HCT116 (cell line): ENCODE data around the gene SPOCD1. TPM values are rescaled to one million over a fixed set of nuclear protein-coding genes. Genes with fewer than 3 reads are reported as not detected.

Source experiments
- ATAC-seq: fragments of 200-7000 bp; cut with Tn5 transposase; 2 replicates; pipeline ENCODE4 v1.9.1; 2020; ENCODE audit warnings: mild to moderate bottlenecking, moderate library complexity
- BruUV-seq: library from RNA; stranded (reverse); fragments of 400-500 nt; replicated peaks from 2 replicates; lab custom pipeline; 2021; lab: Mats Ljungman, UMichigan
- CTCF ChIA-PET: fragments of 300-600 bp; sonication (Branson Sonifier 250); formaldehyde crosslinking; loops from one replicate; lab custom pipeline; 2021; ENCODE audit warnings: antibody characterized with exemption; lab: Charles Lee
- POLR2A ChIA-PET: fragments of 300-600, 350-600 bp; sonication (Branson Sonifier 250); formaldehyde crosslinking; loops from one replicate; lab custom pipeline; 2021; ENCODE audit warnings: antibody characterized with exemption; lab: Charles Lee
- RAD21 ChIA-PET, 2 experiments: fragments of 300-600 bp; sonication (Branson Sonifier 250); formaldehyde crosslinking; loops; one replicate each; lab custom pipeline; 2023; ENCODE audit warnings: low total read pairs in 2 of 2; ENCODE audit not compliant: uncharacterized antibody in 2 of 2, unreplicated experiment in 2 of 2, low non-redundant PET in 1 of 2; lab: Charles Lee
- DNase-seq: peaks from one replicate; pipeline ENCODE4 v3.0.0-alpha.2; 2010; ENCODE audit warnings: low read depth, low spot score
- H2AFZ ChIP-seq: fragments of 200-600 bp; shearing (Covaris generic), sonication (generic); 2 replicates; pipeline ENCODE4 v1.6.1; 2017; ENCODE audit warnings: low read depth, mixed run types, mixed read lengths, antibody characterized with exemption, low read length; ENCODE audit not compliant: poor library complexity, severe bottlenecking
- H3K27ac ChIP-seq: 2 replicates; pipeline ENCODE4 v1.5.1; 2012; ENCODE audit warnings: low read depth, low read length
- H3K27me3 ChIP-seq: fragments of 200-600 bp; sonication (generic); 2 replicates; pipeline ENCODE4 v1.6.1; 2016; ENCODE audit warnings: mixed run types, low read length, mixed read lengths; ENCODE audit not compliant: insufficient read depth
- H3K36me3 ChIP-seq, 2 experiments: fragments of 200-500 bp in 1 of 2; fragments of 200-600 bp in 1 of 2; sonication (Bioruptor generic) in 1 of 2; sonication (generic) in 1 of 2; 2 replicates each; pipeline versions ENCODE4 v1.5.1 to v1.6.1; 2014 to 2016; ENCODE audit warnings: low read length in 2 of 2, inconsistent platforms in 1 of 2, mixed read lengths in 1 of 2, mixed run types in 1 of 2; ENCODE audit not compliant: insufficient read depth in 2 of 2, control insufficient read depth in 1 of 2
- H3K4me1 ChIP-seq, 2 experiments: fragments of 200-600 bp in 1 of 2; sonication (generic) in 1 of 2; 2 replicates each; pipeline versions ENCODE4 v1.5.1 to v1.6.1; 2012 to 2017; ENCODE audit warnings: low read length in 2 of 2, inconsistent platforms in 1 of 2, mild to moderate bottlenecking in 1 of 2, mixed read lengths in 1 of 2, mixed run types in 1 of 2, moderate library complexity in 1 of 2; ENCODE audit not compliant: insufficient read depth in 2 of 2, control insufficient read depth in 1 of 2
- H3K4me2 ChIP-seq: fragments of 200-600 bp; sonication (generic); 2 replicates; pipeline ENCODE4 v1.6.1; 2017; ENCODE audit warnings: mixed run types, low read length, mixed read lengths
- H3K4me3 ChIP-seq, 2 experiments: fragments of 200-600 bp in 1 of 2; sonication (generic) in 1 of 2; replicated peaks in 1 of 2; 2 replicates each; pipeline ENCODE4 v1.5.1; 2011 to 2016; ENCODE audit warnings: low read length in 2 of 2, control low read depth in 1 of 2, low read depth in 1 of 2, mild to moderate bottlenecking in 1 of 2, mixed read lengths in 1 of 2, mixed run types in 1 of 2
- H3K79me2 ChIP-seq: fragments of 200-600 bp; sonication (generic); 2 replicates; pipeline ENCODE4 v1.6.1; 2017; ENCODE audit warnings: mild to moderate bottlenecking, mixed run types, low read length, moderate library complexity, mixed read lengths; ENCODE audit not compliant: insufficient read depth
- H3K9ac ChIP-seq: fragments of 200-600 bp; sonication (generic); 2 replicates; pipeline ENCODE4 v1.6.1; 2016; ENCODE audit warnings: low read length, mixed read lengths
- H3K9me2 ChIP-seq: fragments of 200-600 bp; sonication (generic), shearing (Covaris generic); 2 replicates; pipeline ENCODE4 v1.6.1; 2017; ENCODE audit warnings: mixed run types, mild to moderate bottlenecking, moderate library complexity; ENCODE audit not compliant: insufficient read depth
- H3K9me3 ChIP-seq, 2 experiments: fragments of 200-500 bp in 1 of 2; fragments of 200-600 bp in 1 of 2; sonication (Bioruptor generic) in 1 of 2; sonication (generic) in 1 of 2; 2 replicates each; pipeline ENCODE4 v1.6.1; 2014 to 2017; ENCODE audit warnings: low read length in 2 of 2, mixed read lengths in 2 of 2, inconsistent platforms in 1 of 2, low read depth in 1 of 2, mild to moderate bottlenecking in 1 of 2, mixed run types in 1 of 2, moderate library complexity in 1 of 2; ENCODE audit not compliant: control insufficient read depth in 1 of 2, insufficient read depth in 1 of 2
- H4K20me1 ChIP-seq: fragments of 200-600 bp; sonication (generic), shearing (Covaris generic); 2 replicates; pipeline ENCODE4 v1.6.1; 2017; ENCODE audit warnings: mixed run types, mild to moderate bottlenecking, moderate library complexity; ENCODE audit not compliant: insufficient read depth
- CBX3 ChIP-seq: IDR thresholded peaks from 2 replicates; pipeline ENCODE4 v1.6.1; 2012; ENCODE audit warnings: low read depth
- CEBPB ChIP-seq: IDR thresholded peaks from 2 replicates; pipeline ENCODE4 v1.6.1; 2012; ENCODE audit warnings: low read depth
- ELF1 ChIP-seq: IDR thresholded peaks from 2 replicates; pipeline ENCODE4 v1.6.1; 2012; ENCODE audit warnings: low read depth, borderline replicate concordance
- EZH2phosphoT487 ChIP-seq: fragments of 200-600 bp; IDR thresholded peaks from 2 replicates; pipeline ENCODE4 v1.6.1; 2018; ENCODE audit warnings: antibody characterized with exemption, borderline replicate concordance
- FOSL1 ChIP-seq: IDR thresholded peaks from 2 replicates; pipeline ENCODE4 v1.6.1; 2012; ENCODE audit warnings: low read depth
- POLR2AphosphoS5 ChIP-seq: IDR thresholded peaks from 2 replicates; pipeline ENCODE4 v1.6.1; 2011; ENCODE audit warnings: mild to moderate bottlenecking, low read depth, low read length, moderate library complexity
- RAD21 ChIP-seq: IDR thresholded peaks from 2 replicates; pipeline ENCODE4 v1.6.1; 2012; ENCODE audit warnings: low read depth, mild to moderate bottlenecking
- SIN3A ChIP-seq: IDR thresholded peaks from 2 replicates; pipeline ENCODE4 v1.6.1; 2012; ENCODE audit warnings: low read depth
- SP1 ChIP-seq: IDR thresholded peaks from 2 replicates; pipeline ENCODE4 v1.6.1; 2012; ENCODE audit warnings: low read depth
- TCF7L2 ChIP-seq: IDR thresholded peaks from 2 replicates; pipeline ENCODE4 v1.7.0; 2011; ENCODE audit warnings: borderline replicate concordance, inconsistent platforms; ENCODE audit not compliant: insufficient read depth, insufficient read length; ENCODE audit errors: extremely low read depth
- YY1 ChIP-seq: IDR thresholded peaks from 2 replicates; pipeline ENCODE4 v1.6.1; 2011; ENCODE audit warnings: low read length, low read depth, moderate library complexity, mild to moderate bottlenecking; ENCODE audit not compliant: insufficient replicate concordance; ENCODE audit errors: extremely low read depth
- ZFX ChIP-seq: fragments of 450-650 bp; IDR thresholded peaks from 2 replicates; pipeline ENCODE4 v1.6.1; 2017
- intact Hi-C: fragments of 100-400 bp; cut with micrococcal nuclease; formaldehyde crosslinking; loops from 2 replicates; pipeline ENCODE4 v1.10.0; 2022
- total RNA-seq: library from RNA; stranded (reverse); gene quantifications from one replicate; pipeline ENCODE4 v1.2.1, GENCODE V29; 2021; ENCODE audit not compliant: unreplicated experiment
- TF ChIP-seq, protein P1 (sequence below): IDR thresholded peaks from 2 replicates; pipeline ENCODE4 v1.6.1; 2012; ENCODE audit warnings: low read depth
- TF ChIP-seq, protein P2 (sequence below): IDR thresholded peaks from 2 replicates; pipeline ENCODE4 v1.6.1; 2012
- TF ChIP-seq, protein P3 (sequence below): IDR thresholded peaks from 2 replicates; pipeline ENCODE4 v1.6.1; 2012
- TF ChIP-seq, protein P4 (sequence below): IDR thresholded peaks from 2 replicates; pipeline ENCODE4 v1.6.1; 2011; ENCODE audit warnings: mild to moderate bottlenecking, low read length, moderate library complexity; ENCODE audit not compliant: insufficient replicate concordance; ENCODE audit errors: extremely low read depth
- TF ChIP-seq, protein P5 (sequence below), 3 experiments: fragments of 200-600 bp in 1 of 3; sonication (generic) in 1 of 3; IDR thresholded peaks in 2 of 3; conservative IDR thresholded peaks in 1 of 3; 2 replicates each; pipeline ENCODE4 v1.5.1; 2012 to 2017; ENCODE audit warnings: low read depth in 2 of 3, low read length in 2 of 3, antibody characterized with exemption in 1 of 3, borderline replicate concordance in 1 of 3, control low read depth in 1 of 3, mild to moderate bottlenecking in 1 of 3, mixed read lengths in 1 of 3, mixed run types in 1 of 3, moderate library complexity in 1 of 3; ENCODE audit not compliant: insufficient read depth in 1 of 3

Gene SPOCD1
- total RNA-seq, 1 experiment from 2014 or later: 5.0 TPM

DNA sequence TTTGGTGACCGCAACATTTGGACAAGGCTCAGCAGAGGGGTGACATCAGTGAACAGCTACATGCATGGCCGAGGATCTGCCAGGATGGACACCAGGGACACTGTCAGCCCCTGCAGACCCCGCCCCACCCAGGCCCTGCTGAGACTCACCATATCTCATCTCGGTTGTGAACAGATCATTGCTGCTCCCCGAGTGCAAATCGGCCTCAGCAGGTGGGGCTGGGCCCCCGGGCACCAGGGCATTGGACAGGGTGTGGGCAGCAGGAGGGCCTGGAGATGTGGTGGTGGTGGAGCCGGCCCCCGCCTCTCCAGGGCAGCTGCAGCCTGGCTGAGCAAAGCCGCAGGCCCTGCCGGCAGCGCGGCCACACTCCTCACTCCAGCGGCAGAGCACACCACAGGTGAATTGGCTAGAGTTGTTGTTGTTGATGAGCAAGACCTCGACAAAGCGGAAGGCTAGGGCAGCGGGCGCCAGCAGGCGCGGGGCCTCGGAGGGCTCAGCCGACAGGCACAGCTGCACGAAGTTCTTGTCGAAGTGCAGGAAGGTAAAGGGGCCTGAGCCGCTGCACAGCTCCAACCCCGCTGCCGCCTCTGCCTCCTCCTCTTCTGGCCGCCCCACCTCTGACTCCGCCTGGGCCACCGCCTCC, 59.9 kb downstream of the SPOCD1 start:
- CTCF ChIA-PET: no interaction called here
- Histone ChIP-seq H3K9ac (no peak overlapping the region), H3K79me2 (no peaks in the 10 kb centered on the region), H4K20me1 (no peaks in the 10 kb centered on the region)
- RAD21 ChIA-PET: no interaction called here
- intact Hi-C loops: no loop called here
- no peak for TF ChIP-seq ZFX
- TF ChIP-seq CBX3: no peak
- TF ChIP-seq, protein P1, sequence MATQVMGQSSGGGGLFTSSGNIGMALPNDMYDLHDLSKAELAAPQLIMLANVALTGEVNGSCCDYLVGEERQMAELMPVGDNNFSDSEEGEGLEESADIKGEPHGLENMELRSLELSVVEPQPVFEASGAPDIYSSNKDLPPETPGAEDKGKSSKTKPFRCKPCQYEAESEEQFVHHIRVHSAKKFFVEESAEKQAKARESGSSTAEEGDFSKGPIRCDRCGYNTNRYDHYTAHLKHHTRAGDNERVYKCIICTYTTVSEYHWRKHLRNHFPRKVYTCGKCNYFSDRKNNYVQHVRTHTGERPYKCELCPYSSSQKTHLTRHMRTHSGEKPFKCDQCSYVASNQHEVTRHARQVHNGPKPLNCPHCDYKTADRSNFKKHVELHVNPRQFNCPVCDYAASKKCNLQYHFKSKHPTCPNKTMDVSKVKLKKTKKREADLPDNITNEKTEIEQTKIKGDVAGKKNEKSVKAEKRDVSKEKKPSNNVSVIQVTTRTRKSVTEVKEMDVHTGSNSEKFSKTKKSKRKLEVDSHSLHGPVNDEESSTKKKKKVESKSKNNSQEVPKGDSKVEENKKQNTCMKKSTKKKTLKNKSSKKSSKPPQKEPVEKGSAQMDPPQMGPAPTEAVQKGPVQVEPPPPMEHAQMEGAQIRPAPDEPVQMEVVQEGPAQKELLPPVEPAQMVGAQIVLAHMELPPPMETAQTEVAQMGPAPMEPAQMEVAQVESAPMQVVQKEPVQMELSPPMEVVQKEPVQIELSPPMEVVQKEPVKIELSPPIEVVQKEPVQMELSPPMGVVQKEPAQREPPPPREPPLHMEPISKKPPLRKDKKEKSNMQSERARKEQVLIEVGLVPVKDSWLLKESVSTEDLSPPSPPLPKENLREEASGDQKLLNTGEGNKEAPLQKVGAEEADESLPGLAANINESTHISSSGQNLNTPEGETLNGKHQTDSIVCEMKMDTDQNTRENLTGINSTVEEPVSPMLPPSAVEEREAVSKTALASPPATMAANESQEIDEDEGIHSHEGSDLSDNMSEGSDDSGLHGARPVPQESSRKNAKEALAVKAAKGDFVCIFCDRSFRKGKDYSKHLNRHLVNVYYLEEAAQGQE: no peak
- TF ChIP-seq RAD21: no peak
- TF ChIP-seq EZH2phosphoT487: no peak
- TF ChIP-seq ELF1: no peak
- no peak for TF ChIP-seq FOSL1
- no peak for TF ChIP-seq TCF7L2
- TF ChIP-seq, protein P2, sequence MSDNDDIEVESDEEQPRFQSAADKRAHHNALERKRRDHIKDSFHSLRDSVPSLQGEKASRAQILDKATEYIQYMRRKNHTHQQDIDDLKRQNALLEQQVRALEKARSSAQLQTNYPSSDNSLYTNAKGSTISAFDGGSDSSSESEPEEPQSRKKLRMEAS: no peak
- no peak for TF ChIP-seq POLR2AphosphoS5
- no peak for TF ChIP-seq YY1
- TF ChIP-seq SIN3A: no peak
- TF ChIP-seq, protein P3, sequence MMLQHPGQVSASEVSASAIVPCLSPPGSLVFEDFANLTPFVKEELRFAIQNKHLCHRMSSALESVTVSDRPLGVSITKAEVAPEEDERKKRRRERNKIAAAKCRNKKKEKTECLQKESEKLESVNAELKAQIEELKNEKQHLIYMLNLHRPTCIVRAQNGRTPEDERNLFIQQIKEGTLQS: no peak
- TF ChIP-seq, protein P4, sequence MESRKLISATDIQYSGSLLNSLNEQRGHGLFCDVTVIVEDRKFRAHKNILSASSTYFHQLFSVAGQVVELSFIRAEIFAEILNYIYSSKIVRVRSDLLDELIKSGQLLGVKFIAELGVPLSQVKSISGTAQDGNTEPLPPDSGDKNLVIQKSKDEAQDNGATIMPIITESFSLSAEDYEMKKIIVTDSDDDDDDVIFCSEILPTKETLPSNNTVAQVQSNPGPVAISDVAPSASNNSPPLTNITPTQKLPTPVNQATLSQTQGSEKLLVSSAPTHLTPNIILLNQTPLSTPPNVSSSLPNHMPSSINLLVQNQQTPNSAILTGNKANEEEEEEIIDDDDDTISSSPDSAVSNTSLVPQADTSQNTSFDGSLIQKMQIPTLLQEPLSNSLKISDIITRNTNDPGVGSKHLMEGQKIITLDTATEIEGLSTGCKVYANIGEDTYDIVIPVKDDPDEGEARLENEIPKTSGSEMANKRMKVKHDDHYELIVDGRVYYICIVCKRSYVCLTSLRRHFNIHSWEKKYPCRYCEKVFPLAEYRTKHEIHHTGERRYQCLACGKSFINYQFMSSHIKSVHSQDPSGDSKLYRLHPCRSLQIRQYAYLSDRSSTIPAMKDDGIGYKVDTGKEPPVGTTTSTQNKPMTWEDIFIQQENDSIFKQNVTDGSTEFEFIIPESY: no peak
- TF ChIP-seq, protein P5, sequence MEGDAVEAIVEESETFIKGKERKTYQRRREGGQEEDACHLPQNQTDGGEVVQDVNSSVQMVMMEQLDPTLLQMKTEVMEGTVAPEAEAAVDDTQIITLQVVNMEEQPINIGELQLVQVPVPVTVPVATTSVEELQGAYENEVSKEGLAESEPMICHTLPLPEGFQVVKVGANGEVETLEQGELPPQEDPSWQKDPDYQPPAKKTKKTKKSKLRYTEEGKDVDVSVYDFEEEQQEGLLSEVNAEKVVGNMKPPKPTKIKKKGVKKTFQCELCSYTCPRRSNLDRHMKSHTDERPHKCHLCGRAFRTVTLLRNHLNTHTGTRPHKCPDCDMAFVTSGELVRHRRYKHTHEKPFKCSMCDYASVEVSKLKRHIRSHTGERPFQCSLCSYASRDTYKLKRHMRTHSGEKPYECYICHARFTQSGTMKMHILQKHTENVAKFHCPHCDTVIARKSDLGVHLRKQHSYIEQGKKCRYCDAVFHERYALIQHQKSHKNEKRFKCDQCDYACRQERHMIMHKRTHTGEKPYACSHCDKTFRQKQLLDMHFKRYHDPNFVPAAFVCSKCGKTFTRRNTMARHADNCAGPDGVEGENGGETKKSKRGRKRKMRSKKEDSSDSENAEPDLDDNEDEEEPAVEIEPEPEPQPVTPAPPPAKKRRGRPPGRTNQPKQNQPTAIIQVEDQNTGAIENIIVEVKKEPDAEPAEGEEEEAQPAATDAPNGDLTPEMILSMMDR (IDR thresholded peaks at IDR 0.05 in 2 of 3, conservative IDR thresholded peaks at IDR 0.05 in 1 of 3; ENCODE audit: borderline replicate concordance in 1 of 3, insufficient read depth in 1 of 3, low read depth in 2 of 3, low read length in 2 of 3): no peak
- no peak for TF ChIP-seq CEBPB
- TF ChIP-seq SP1: no peak
- TF ChIP-seq, all 23 proteins: peak for 0
- H3K9me3 ChIP-seq: no peaks in the 10 kb centered on the region
- H3K27me3 ChIP-seq: no peaks in the 10 kb centered on the region
- H3K27ac ChIP-seq: no peak overlapping the region
- H3K36me3 ChIP-seq: no peaks in the 10 kb centered on the region
- no peaks in the 10 kb centered on the region for H3K9me2 ChIP-seq
- ATAC-seq: no peak
- H3K4me2 ChIP-seq: no peak overlapping the region
- peaks cover 11 to 24% of the 10 kb centered on the region in 2 experiments for H3K4me1 ChIP-seq
- no peak for DNase-seq
- H3K4me3 ChIP-seq: no peak overlapping the region
- POLR2A ChIA-PET: no interaction called here
- no TSS peak for BruUV-seq
- no peak overlapping the region for H2AFZ ChIP-seq
